HG03469 (cell line): ENCODE results near the gene AAGAB.
"Not testable (repeated sequence)": the region's sequence is repeated elsewhere in the genome, so short reads cannot be mapped to it uniquely, and the experiment has no call there.

Experiments used
- ATAC-seq: cut with Tn5 transposase; IDR thresholded peaks from one replicate; pipeline ENCODE4 v1.9.1; 2021; ENCODE audit warnings: mild to moderate bottlenecking, moderate library complexity, moderate number of reproducible peaks; ENCODE audit not compliant: unreplicated experiment

AAGAB gene

DNA sequence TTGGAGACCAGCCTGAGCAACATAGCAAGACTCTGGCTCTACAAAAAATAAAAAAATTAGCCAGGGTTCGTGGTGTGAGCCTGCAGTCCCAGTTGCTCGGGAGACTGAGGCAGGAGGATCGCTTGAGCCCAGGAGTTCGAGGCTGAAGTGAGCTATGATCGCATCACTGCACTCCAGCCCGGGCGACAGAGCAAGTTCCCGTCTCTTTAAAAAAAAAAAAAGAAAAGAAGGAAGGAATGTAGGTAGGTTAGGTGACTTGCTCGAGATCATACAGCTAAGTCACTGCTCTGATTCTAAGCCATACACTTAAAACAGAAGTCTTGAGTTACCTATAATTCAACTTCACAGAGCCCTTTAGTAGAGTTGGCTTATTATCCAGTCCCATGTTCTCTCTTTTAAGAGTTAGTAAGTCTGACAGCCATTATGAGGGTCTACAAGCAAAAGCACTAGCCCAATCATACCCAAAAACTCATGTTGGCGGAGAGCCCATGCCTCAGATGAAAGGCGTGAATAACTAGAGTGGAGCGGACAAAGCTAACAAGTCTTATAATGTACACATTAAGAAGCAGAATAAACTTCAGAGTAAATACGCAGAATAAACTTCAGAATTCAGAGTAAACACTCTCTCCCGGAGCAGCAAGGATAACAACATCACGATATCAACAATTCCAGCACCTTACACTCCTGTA, 768 bp downstream of the AAGAB start:
- no peak for ATAC-seq

DNA sequence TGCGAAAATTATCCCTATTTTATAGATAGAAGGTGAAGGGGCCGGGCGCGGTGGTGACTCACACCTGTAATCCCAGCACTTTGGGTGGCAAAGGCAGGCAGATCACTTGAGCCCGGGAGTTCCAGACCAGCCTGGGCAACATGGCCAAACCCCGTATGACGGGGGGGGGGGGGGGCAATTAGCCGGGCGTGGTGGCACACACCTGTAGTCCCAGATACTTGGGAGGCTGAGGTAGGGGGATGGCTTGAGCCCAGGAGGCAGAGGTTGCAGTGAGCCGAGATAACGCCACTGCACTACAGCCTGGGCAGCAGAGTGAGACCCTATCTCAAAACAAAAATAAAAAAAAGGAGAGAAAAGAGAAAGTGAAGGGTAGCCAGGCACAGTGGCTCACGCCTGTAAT, 1.4 kb downstream of the AAGAB start:
- no peak for ATAC-seq

DNA sequence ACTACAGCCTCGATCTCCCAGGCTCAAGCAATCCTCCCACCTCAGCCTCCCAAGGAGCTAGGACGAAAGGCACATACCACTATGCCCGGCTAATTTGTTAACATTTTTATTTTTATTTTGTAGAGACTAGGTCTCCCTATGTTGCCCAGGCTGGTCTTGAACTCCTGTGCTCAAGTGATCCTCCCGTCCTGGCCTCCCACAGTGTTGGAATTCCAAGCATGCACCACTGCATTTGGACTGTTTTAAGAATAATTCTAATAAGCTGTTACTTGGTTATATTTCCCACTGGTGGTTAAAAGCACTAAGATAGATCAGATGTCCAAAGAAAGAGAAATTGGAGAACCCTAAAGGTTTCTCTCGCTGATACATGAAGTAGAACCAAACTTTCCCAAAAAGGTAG, 3.1 kb downstream of the AAGAB start:
- no peak for ATAC-seq

- no peak for ATAC-seq
Observed at GRCh38 chr15:67249830-67250229, 4.6 kb downstream of the AAGAB start.

GRCh38 chr15:67248011-67248505, 6.4 kb downstream of the AAGAB start:
- ATAC-seq, result no peak

GRCh38 chr15:67246606-67247005, 7.9 kb downstream of the AAGAB start:
- not testable (repeated sequence) for ATAC-seq

DNA sequence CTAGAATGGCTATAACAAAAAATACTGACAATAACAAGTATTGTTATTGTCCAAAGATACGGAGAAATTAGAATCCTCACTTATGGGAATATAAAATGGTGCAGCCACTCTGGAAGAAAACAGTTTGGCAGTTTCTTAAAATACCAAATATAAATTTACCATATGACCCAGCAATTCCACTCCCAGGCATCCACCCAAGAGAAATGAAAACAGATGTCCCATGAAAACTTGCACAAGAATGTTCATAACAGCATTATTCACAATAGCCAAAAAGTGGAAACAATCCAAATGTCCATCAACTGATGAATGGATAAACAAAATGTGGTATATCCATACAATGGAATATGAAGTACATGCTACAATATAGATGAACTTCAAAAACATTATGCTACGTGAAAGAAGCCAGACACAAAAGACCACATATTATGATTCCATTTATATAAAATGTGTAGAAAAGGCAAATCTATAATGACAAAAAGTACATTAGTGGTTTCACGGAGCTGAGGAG, 9.4 kb downstream of the AAGAB start:
- ATAC-seq, result no peak

GRCh38 chr15:67242708-67243111, 11.8 kb downstream of the AAGAB start:
- ATAC-seq, result no peak

DNA sequence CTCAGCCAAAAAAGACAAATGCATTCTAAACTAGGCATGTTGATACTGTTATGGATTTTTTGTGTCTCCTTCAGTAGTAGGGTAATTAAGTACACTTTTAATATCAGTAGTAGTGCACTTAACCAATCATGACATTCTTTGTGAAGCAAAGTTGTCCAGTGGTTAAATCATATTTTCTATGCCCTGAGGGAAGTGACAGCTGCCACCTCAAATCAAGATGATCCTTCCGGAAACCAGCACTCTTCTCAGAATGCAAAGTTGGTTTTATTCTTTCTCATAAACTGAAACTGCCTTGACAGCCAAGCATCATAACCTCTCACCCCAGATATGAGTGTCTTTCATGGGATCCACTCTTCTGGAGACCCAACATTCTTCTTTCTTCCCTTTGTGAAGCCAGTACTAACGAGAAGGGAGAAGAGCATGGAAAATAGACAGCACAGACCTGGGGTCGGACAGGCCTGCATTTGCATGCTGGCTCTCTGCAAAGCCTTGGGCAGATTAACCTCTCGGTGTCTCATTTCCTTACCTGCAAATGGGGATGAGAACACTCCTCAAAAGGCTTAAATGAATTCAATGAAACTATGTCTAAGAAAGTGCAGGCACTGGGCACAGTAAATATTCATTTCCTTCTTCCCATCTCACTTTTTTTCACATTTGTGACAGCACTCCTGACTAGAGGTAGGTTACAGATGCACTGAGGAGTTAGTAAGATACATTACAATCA, 13.2 kb downstream of the AAGAB start:
- ATAC-seq, result peak; percentile 51

DNA sequence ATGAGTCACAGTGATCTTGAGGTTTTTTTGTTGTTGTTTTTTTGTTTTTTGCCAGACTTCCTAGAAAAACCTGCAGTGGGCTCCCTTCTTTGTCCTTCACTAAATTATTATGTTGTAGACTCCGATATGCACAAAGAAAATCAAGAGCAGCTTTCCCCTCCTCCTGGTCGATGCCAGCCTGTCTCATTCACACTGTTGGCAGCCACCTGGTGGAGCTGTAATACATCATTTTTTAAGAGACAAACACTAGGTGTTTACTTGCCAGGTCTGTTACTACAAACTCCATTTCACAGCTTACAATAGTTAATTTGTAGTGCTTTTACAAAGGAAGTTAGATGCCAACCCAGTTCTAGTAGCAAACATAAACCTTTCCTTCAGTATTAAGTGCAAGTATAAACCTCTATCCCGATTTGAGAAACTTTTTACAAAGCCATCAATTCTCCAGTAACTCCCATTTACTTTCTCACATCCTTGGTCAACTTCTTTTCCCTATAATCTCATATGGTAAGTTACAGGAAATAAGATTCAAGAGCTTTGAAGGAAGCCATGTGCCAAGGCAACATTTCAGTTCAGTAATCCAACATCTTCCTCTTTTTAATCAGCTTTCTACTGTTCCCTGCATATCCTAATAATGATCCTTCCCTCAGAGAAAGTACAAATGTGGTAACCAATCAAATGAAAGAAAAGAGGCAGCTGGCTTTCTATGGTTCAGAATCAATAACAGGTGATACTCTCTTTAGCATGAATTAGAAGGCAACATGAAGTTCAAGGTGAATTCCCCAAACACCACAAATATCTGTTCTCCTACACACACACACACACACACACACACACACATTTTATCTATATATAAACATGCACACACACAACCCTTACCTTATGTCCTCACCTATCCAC, 14.0 kb downstream of the AAGAB start:
- ATAC-seq, result no peak

GRCh38 chr15:67232591-67232990, 21.9 kb downstream of the AAGAB start:
- no peak for ATAC-seq

- ATAC-seq, result no peak
Observed at GRCh38 chr15:67230504-67230903, 24.0 kb downstream of the AAGAB start.

- ATAC-seq, result no peak
Observed at GRCh38 chr15:67228286-67228685, 26.2 kb downstream of the AAGAB start.

- no peak for ATAC-seq
Observed at GRCh38 chr15:67227846-67228245, 26.6 kb downstream of the AAGAB start.

- ATAC-seq, result no peak
Observed at GRCh38 chr15:67227431-67227830, 27.0 kb downstream of the AAGAB start.

DNA sequence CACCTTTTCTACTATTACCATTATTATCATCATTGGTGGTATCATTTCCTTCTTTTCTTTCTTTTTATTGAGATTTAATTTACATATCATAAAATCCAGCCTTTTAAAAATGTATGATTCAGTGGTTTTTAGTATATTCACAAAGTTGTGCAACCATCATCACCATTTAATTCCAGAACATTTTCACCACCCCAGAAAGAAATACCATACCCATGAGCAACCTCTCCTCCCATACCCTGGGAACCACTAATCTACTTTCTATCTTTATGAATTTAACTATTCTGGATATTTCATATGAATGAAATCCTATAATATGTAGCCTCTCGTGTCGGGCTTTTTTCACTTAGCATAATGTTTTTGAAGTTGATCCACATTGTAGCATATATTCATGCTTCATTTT, 29.1 kb downstream of the AAGAB start:
- ATAC-seq, result no peak

DNA sequence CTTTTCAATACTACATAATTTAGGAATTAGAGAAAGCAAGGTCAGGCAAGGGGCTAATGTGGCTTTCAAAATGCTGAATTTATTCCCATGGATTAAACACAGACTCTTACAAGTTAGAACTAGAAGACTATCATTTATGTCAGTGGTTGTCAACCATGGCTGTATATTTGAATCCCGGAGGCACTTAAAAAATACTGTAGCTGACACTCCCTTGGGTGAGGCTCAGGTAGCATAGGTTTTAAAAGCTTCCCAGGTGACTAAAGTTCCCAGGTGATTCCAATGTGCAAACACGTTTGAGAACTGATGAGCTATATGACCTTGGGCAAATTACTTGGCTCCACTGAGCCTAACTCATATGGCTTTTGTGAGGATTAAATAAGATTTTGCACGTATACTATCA, 29.6 kb downstream of the AAGAB start:
- ATAC-seq, result no peak

DNA sequence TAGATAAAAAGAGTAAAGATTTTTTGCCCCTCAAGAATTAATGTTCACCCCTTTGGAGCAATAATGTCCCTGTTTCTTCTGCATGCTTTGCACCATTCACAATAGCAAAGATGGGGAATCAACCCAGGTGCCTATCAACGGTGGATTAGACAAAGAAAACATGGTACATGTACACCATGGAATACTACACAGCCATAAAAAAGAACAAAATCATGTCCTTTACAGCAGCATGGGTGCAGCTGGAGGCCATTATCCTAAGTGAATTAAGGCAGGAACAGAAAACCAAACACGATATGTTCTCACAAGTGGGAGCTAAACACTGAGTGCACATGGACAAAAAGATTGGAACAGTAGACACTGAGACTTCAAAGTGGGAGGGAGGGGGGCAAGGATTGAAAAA, 35.2 kb downstream of the AAGAB start:
- ATAC-seq, result no peak

GRCh38 chr15:67218428-67218827, 36.0 kb downstream of the AAGAB start:
- ATAC-seq, result no peak

- ATAC-seq, result no peak
Observed at GRCh38 chr15:67216859-67217258, 37.6 kb downstream of the AAGAB start.

GRCh38 chr15:67215102-67215501, 39.4 kb downstream of the AAGAB start:
- no peak for ATAC-seq
